22Rv1 (cell line): Measurements from ENCODE around the gene E2F2.

Source experiments
- H3K27ac ChIP-seq: fragments of 450-650 bp; 2 replicates; pipeline ENCODE4 v1.5.1; 2017
- ZFX ChIP-seq: fragments of 450-650 bp; IDR thresholded peaks from 2 replicates; pipeline ENCODE4 v1.6.1; 2017; ENCODE audit warnings: antibody characterized with exemption, borderline replicate concordance
- TF ChIP-seq, protein P1 (sequence below): fragments of 450-650 bp; IDR thresholded peaks from 2 replicates; pipeline ENCODE4 v1.5.1; 2017; ENCODE audit warnings: mild to moderate bottlenecking

Gene E2F2

DNA sequence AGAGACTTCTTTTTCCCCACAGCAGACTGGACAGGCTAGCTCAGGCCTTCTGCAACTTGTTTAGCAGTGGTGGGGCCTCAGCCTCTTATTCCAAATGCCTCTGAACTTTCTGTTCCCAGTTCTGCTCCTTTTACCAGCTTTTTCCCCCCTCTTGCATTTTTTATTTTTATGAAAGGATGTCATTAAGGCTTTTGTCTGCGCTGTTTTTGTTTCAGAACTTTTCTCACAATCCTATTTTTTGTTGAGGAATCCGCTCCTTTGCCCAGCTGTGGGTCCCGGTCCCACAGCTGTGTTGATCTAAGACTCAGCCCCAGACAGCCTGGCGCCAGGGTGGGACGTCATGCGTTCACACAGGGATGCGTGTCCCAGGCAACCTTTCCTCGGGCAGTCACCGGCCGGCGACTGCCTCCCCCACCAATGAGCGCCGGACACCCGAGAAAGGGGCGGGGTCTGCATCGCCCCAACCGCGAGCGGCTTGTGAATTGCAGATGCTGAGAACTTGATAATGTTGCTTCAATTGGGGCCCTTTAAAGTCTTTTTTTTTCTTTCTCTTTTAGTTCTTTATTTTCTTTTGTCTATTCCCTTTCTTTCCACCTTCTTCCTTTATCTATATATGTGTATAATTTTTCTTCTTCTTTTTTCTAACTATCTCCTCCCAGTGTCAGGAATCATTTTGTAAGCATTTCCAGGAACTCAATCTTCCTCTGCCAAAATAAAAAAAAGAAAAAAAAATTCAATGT is 31.3 kb upstream of the E2F2 start:
- TF ChIP-seq, protein P1, sequence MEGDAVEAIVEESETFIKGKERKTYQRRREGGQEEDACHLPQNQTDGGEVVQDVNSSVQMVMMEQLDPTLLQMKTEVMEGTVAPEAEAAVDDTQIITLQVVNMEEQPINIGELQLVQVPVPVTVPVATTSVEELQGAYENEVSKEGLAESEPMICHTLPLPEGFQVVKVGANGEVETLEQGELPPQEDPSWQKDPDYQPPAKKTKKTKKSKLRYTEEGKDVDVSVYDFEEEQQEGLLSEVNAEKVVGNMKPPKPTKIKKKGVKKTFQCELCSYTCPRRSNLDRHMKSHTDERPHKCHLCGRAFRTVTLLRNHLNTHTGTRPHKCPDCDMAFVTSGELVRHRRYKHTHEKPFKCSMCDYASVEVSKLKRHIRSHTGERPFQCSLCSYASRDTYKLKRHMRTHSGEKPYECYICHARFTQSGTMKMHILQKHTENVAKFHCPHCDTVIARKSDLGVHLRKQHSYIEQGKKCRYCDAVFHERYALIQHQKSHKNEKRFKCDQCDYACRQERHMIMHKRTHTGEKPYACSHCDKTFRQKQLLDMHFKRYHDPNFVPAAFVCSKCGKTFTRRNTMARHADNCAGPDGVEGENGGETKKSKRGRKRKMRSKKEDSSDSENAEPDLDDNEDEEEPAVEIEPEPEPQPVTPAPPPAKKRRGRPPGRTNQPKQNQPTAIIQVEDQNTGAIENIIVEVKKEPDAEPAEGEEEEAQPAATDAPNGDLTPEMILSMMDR: no peak
- no peak for TF ChIP-seq ZFX
- H3K27ac ChIP-seq: peak overlapping the region; percentile 100

DNA sequence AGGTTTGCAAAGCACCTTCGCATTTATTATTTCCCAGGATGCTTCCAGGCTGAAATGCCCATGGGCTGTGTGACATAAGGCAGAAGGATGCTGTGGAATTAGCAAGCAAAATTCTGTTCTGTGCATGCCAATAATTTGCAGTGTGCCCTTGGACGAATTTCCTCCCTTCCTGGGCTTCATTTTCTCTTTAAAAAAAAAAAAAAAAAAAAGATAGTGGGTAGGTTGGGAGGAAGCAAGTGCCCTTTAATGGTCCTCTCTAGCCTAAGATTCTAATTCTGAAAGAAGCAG is 30.7 kb upstream of the E2F2 start:
- TF ChIP-seq ZFX: no peak
- TF ChIP-seq, protein P1: no peak
- H3K27ac ChIP-seq: peak overlapping the region; percentile 100

DNA sequence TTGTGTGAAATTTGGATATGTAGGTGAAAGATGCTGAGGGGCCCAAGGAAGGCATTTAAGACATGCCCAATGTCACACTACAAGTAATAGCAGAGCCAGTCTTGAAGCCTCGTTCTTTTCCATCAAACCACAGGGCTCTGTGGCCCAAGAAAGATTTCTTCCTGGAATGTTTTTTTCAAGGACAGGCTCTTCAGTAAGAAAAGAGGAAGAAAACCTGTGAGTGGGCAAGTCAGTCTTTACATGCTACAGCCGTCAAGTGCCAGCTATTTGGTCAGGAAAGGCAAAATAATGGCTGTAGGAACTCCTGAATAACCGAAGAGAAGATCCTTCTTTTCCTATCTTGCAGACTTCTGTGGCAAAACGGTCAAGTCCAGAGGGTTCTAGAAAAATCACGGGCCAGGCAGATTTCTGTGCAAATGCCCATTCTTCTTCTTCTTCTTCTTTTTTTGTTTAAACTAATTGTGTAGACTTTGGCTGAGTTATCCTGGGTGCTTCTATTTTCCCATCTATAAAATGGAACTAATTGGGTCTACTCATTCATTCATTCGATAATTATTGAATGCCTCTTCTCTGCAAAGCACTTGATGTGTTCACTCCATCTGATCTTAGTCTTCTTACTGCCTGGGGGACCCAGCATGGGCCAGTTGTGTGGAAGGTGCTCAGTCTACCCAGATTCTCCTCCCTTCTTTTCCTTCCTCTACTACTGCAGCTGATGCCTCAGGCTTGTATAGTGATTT is 30.2 kb upstream of the E2F2 start:
- peak overlapping the region; percentile 100 for H3K27ac ChIP-seq
- TF ChIP-seq, protein P1: no peak
- TF ChIP-seq ZFX: no peak

DNA sequence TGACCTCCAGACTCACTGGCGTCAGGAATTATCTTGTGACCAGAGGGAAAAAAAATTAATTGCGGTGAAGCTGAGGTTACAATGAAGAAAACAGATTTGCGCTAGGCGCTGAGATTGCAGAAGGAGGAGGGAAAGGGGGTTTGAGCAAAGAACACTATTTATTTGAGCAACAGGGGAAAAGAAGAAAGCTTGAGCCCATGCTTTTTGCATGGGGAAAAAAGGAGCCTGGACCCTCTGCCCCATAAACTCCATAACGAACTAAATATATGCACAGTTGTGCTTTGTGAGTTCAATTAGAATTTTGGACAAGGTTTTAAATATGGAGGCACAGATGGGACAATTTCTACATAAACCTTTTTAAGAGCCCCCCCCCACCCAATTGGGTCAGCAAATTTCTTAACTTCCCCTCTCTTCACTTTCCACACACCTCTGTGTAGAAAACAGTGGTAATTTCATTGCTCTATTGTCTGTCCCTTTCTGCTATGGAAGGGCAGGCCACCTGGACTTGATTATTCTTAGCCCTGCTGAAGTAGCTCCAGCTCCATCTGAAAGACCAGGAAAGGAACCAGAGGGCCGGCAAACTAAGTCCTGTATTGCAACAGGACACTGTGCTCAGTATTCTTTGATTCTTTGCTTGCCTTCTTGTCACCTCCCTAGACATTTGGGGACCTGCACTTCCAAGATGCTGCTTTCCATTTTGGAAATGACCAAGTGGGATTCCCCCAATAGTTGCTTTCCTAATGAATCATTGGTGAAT is 29.1 kb upstream of the E2F2 start:
- TF ChIP-seq ZFX: no peak
- TF ChIP-seq, protein P1: no peak
- H3K27ac ChIP-seq: peak overlapping the region; percentile 100

DNA sequence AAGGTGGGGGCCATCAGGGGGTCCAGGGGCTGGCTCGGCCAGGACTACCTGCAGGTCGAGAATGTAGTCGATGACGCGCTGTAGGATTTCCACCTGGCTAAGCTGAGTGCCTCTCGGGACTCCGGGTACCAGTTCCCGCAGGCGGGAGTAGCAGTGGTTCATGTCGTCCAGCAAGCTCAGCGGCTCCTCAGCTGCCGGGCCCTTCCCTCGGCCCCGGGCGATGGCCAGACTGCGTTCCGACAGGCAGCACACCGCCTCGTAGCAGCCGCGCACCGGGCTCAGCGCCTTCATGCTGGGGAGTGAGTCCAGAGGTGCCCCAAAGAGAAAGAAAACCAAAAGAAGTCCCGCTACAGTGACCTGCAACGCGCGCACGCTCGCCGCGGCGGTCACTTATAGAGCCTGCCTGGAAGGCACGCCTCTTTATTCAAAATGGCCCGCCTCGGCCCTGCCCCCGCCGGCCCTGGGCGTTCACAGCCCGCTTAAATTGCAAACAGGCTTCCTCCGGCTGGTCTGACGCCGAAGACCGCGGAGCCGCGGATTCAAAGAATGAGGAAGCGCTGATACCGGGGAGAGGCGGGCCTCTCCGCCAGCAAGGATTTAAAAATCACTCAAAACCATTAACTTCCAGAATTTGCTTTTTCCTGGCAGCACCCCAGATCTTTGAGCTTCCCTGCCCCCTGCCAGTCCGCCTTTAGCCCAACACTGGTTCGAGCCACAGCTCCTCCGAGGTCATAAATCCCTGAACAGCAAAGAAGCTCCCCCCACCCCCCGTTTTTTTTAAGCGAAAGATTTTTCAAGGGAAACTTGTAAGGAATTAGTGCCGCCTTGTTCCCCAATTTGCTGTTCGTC is 28.3 kb upstream of the E2F2 start, which contains the start of gene ID3:
Gene ID3, minus strand, starts transcription at position 366 of the 849 bp plus-strand sequence. Its CDS starts 75 bp downstream, at position 291.
- TF ChIP-seq, protein P1: no peak
- TF ChIP-seq ZFX: no peak
- H3K27ac ChIP-seq: peak within 1 kb of the TSS; percentile 100

DNA sequence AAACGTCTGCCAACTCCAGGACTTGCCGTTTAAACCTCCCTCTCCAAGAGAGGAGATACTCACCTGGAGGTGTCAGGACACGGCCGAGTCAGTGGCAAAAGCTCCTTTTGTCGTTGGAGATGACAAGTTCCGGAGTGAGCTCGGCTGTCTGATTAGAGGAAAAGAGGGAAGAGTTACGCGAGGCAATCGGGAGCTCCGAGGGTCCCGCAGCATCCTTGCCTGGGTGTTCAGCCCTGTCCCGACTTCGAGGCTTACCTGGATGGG is 27.8 kb upstream of the E2F2 start:
- TF ChIP-seq ZFX: no peak
- TF ChIP-seq, protein P1: no peak
- H3K27ac ChIP-seq: peak overlapping the region; percentile 100
